DND-41 (cell line): ENCODE measurements around the gene ARMC9.
"Not testable (repeated sequence)": the region's sequence is repeated elsewhere in the genome, so short reads cannot be mapped to it uniquely, and the experiment has no call there.

Experiments
- ATAC-seq: fragments of 200-7000 bp; cut with Tn5 transposase; 3 replicates; pipeline ENCODE4 v1.9.1; 2021; ENCODE audit warnings: low read depth; ENCODE audit not compliant: insufficient read depth
- DNase-seq: peaks from one replicate; pipeline ENCODE4 v3.0.0-alpha.2; 2020
- H2AFZ ChIP-seq: 2 replicates; pipeline ENCODE4 v1.6.0; 2012; ENCODE audit warnings: low read depth, low read length
- H3K27ac ChIP-seq: 2 replicates; pipeline ENCODE4 v1.5.1; 2012; ENCODE audit warnings: low read length, inconsistent platforms
- H3K27me3 ChIP-seq: fragments of 200-600 bp; sonication (generic); 2 replicates; pipeline ENCODE4 v1.6.0; 2012; ENCODE audit warnings: low read length, mild to moderate bottlenecking, inconsistent platforms; ENCODE audit not compliant: insufficient read depth, poor library complexity
- H3K36me3 ChIP-seq: 2 replicates; pipeline ENCODE4 v1.5.1; 2012; ENCODE audit warnings: low read length, inconsistent platforms; ENCODE audit not compliant: insufficient read depth
- H3K4me1 ChIP-seq: 2 replicates; pipeline ENCODE4 v1.5.1; 2012; ENCODE audit warnings: mild to moderate bottlenecking, low read length; ENCODE audit not compliant: insufficient read depth
- H3K4me2 ChIP-seq: 2 replicates; pipeline ENCODE4 v1.6.0; 2012; ENCODE audit warnings: mild to moderate bottlenecking, moderate library complexity, low read length, inconsistent platforms; ENCODE audit not compliant: insufficient read depth
- H3K4me3 ChIP-seq, 2 experiments: fragments of 200-600 bp in 1 of 2; shearing (Covaris generic) in 1 of 2; 2 replicates each; pipeline ENCODE4 v1.5.1; 2012 to 2016; ENCODE audit warnings: inconsistent platforms in 2 of 2, low read length in 2 of 2, mild to moderate bottlenecking in 2 of 2, low read depth in 1 of 2, moderate library complexity in 1 of 2
- H3K79me2 ChIP-seq: 2 replicates; pipeline ENCODE4 v1.6.0; 2012; ENCODE audit warnings: low read length, inconsistent platforms; ENCODE audit not compliant: insufficient read depth
- H3K9ac ChIP-seq: 2 replicates; pipeline ENCODE4 v1.6.0; 2012; ENCODE audit warnings: low read depth, mild to moderate bottlenecking, inconsistent platforms, low read length, moderate library complexity
- H3K9me3 ChIP-seq: 2 replicates; pipeline ENCODE4 v1.5.1; 2012; ENCODE audit warnings: low read length, moderate library complexity, mild to moderate bottlenecking, inconsistent platforms; ENCODE audit not compliant: insufficient read depth, severe bottlenecking
- H4K20me1 ChIP-seq: 2 replicates; pipeline ENCODE4 v1.6.0; 2012; ENCODE audit warnings: low read length; ENCODE audit not compliant: insufficient read depth
- EZH2 ChIP-seq: IDR thresholded peaks from 3 replicates; pipeline ENCODE4 v1.6.1; 2012; ENCODE audit warnings: borderline replicate concordance, low read depth, mild to moderate bottlenecking, moderate library complexity, low read length, inconsistent platforms; ENCODE audit not compliant: severe bottlenecking
- TF ChIP-seq, protein P1 (sequence below): IDR thresholded peaks from 2 replicates; pipeline ENCODE4 v1.5.1; 2012; ENCODE audit warnings: borderline replicate concordance, low read length, moderate library complexity, mild to moderate bottlenecking; ENCODE audit not compliant: poor library complexity, severe bottlenecking; ENCODE audit errors: extremely low read depth

The ARMC9 gene

DNA sequence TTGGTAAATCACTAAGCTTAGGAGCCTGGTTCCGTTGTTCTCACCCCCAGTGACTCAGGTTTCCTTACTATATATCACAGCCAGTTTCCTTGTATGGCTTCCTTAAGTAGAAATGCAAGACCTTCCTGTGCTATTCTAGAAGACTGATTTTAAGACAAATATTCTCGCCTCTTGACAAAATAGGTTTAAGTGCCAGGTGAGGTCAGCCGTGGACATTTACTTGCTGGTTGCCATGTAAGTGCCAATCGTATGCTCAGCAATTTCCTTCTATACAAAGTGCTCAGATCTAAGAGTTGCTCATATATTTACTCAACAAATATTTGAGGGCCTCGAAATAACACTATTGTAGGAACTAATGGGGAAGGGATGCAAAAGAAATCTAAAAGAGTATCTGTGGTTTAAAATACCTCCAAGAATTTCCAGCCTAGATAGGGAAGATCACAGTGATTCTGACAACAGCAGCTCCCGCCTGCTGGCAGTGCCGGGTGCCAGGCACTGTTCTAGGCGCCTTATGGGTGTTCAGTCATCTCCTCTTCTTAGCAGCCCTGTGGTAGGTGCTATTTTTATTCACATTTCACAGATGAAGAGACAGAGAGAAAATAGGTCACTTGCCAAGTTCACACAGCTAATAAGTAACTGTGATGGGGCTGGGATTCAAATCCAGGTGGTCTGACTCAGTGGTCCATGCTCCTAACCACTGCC is 101.7 kb downstream of the ARMC9 start:
- Histone ChIP-seq H3K27me3 (no peaks in the 10 kb centered on the region), H3K4me2 (no peak overlapping the region), H3K4me1 (no peaks in the 10 kb centered on the region), H3K27ac (no peak overlapping the region), H3K4me3 (no peak overlapping the region), H3K9me3 (no peaks in the 10 kb centered on the region), H3K79me2 (no peaks in the 10 kb centered on the region), H2AFZ (no peak overlapping the region), H3K36me3 (no peaks in the 10 kb centered on the region), H3K9ac (no peak overlapping the region), H4K20me1 (no peaks in the 10 kb centered on the region)
- TF ChIP-seq EZH2 = no peak
- TF ChIP-seq, protein P1, sequence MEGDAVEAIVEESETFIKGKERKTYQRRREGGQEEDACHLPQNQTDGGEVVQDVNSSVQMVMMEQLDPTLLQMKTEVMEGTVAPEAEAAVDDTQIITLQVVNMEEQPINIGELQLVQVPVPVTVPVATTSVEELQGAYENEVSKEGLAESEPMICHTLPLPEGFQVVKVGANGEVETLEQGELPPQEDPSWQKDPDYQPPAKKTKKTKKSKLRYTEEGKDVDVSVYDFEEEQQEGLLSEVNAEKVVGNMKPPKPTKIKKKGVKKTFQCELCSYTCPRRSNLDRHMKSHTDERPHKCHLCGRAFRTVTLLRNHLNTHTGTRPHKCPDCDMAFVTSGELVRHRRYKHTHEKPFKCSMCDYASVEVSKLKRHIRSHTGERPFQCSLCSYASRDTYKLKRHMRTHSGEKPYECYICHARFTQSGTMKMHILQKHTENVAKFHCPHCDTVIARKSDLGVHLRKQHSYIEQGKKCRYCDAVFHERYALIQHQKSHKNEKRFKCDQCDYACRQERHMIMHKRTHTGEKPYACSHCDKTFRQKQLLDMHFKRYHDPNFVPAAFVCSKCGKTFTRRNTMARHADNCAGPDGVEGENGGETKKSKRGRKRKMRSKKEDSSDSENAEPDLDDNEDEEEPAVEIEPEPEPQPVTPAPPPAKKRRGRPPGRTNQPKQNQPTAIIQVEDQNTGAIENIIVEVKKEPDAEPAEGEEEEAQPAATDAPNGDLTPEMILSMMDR = no peak
- DNase-seq = no peak
- no peak for ATAC-seq

DNA sequence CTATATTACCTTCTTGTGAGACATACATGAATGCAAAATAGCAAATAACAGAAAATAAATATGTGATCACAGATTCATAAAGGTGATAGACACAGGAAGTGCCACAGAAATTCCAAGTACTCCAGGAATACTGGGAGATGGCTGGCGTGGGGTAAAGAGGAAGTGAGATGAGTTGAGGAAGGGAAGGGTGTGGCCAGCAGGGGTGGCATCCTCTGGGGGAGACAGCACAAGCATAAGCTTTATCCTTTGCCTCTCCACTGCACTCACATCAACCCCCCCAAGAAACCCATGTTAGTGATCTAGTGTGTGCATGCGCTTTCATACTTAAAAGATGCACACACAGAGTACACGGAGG is 102.3 kb downstream of the ARMC9 start:
- Histone ChIP-seq H3K79me2 (no peaks in the 10 kb centered on the region), H3K27me3 (no peaks in the 10 kb centered on the region), H3K9ac (no peak overlapping the region), H3K4me3 (no peak overlapping the region), H4K20me1 (no peaks in the 10 kb centered on the region), H3K4me1 (no peaks in the 10 kb centered on the region), H3K9me3 (no peaks in the 10 kb centered on the region), H3K36me3 (no peaks in the 10 kb centered on the region), H3K27ac (no peak overlapping the region), H3K4me2 (no peak overlapping the region), H2AFZ (no peak overlapping the region)
- ATAC-seq (no peak), DNase-seq (no peak)
- no peak for TF ChIP-seq EZH2
- TF ChIP-seq, protein P1 = no peak

DNA sequence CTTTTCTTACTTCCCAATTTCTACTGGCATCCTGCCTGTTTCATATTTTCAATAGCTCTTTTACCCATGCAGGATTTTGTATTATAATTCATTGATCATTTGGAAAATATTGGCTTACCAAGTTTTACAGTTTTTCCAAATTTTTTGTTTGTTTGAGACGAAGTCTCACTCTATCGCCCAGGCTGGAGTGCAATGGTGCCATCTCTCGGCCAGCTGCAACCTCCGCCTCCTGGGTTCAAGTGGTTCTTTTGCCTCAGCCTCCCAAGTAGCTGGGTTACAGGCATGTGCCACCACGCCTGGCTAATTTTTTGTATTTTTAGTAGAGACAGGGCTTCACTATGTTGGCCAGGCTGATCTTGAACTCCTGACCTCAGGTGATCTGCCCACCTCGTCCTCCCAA is 105.8 kb downstream of the ARMC9 start:
- not testable (repeated sequence) for H3K4me3 ChIP-seq, H3K9me3 ChIP-seq, H3K27ac ChIP-seq, H3K36me3 ChIP-seq, H3K79me2 ChIP-seq, H4K20me1 ChIP-seq, ATAC-seq, H3K9ac ChIP-seq, H3K4me2 ChIP-seq, H2AFZ ChIP-seq, DNase-seq, H3K4me1 ChIP-seq, H3K27me3 ChIP-seq

DNA sequence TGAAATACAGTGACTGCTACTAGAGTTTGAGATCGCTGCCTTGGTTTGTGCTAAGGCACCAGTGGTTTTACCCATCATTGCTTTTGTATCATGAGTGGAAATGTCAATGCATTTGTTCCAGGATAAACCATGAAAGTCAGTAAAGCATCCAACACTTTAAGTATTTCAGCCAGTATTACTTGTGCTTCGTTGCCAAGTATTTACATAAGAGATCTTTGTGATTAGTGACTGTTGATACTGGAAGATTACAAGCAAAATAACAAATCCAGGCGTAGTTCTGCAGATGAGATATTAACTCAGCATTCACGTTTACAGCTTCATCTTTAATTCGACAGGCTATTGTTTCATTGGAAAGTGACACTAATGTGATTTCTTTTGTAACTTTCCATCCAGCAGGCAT is 106.8 kb downstream of the ARMC9 start:
- H3K4me1 ChIP-seq = no peaks in the 10 kb centered on the region
- H3K9ac ChIP-seq = no peak overlapping the region
- H3K79me2 ChIP-seq = no peaks in the 10 kb centered on the region
- no peaks in the 10 kb centered on the region for H3K36me3 ChIP-seq
- no peaks in the 10 kb centered on the region for H3K27me3 ChIP-seq
- no peak overlapping the region for H2AFZ ChIP-seq
- ATAC-seq (no peak), DNase-seq (no peak)
- no peak overlapping the region for H3K4me2 ChIP-seq
- no peak for TF ChIP-seq EZH2
- TF ChIP-seq, protein P1 = no peak
- no peaks in the 10 kb centered on the region for H4K20me1 ChIP-seq
- H3K4me3 ChIP-seq = no peak overlapping the region
- H3K9me3 ChIP-seq = no peaks in the 10 kb centered on the region
- no peak overlapping the region for H3K27ac ChIP-seq
